DMS79 (cell line): Measurements from ENCODE around the gene C1D.

Source experiments
- DNase-seq: peaks from one replicate; lab custom pipeline; 2025; lab: John Stamatoyannopoulos, UW

C1D gene

GRCh38 chr2:68057658-68058396 is 5.0 kb downstream of the C1D start:
- no peak for DNase-seq

GRCh38 chr2:68052717-68053422 is 9.9 kb downstream of the C1D start:
- no peak for DNase-seq

GRCh38 chr2:68050353-68050752 is 12.5 kb downstream of the C1D start:
- no peak for DNase-seq

GRCh38 chr2:68046642-68047240 is 16.1 kb downstream of the C1D start:
- DNase-seq: no peak

- no peak for DNase-seq
Measured at GRCh38 chr2:68046224-68046623, 16.6 kb downstream of the C1D start.

GRCh38 chr2:68045342-68045741 is 17.5 kb downstream of the C1D start:
- DNase-seq: peak; percentile 6

GRCh38 chr2:68044099-68044498 is 18.7 kb downstream of the C1D start:
- no peak for DNase-seq

- no peak for DNase-seq
Measured at GRCh38 chr2:68043695-68044094, 19.1 kb downstream of the C1D start.

GRCh38 chr2:68043032-68043431 is 19.8 kb downstream of the C1D start:
- DNase-seq: no peak

GRCh38 chr2:68041704-68042245 is 21.0 kb downstream of the C1D start:
- DNase-seq: peak; percentile 86

- DNase-seq: no peak
Measured at GRCh38 chr2:68040078-68040477, 22.7 kb downstream of the C1D start.

- DNase-seq: no peak
Measured at GRCh38 chr2:68039317-68039716, 23.5 kb downstream of the C1D start.

- no peak for DNase-seq
Measured at GRCh38 chr2:68032702-68033101, 30.1 kb downstream of the C1D start.

- peak; percentile 30 for DNase-seq
Measured at GRCh38 chr2:68031542-68032160, 31.2 kb downstream of the C1D start.

- DNase-seq: no peak
Measured at GRCh38 chr2:68031043-68031442, 31.8 kb downstream of the C1D start.

- DNase-seq: no peak
Measured at GRCh38 chr2:68030529-68030928, 32.3 kb downstream of the C1D start.

GRCh38 chr2:68027959-68028358 is 34.8 kb downstream of the C1D start:
- no peak for DNase-seq

GRCh38 chr2:68024450-68024849 is 38.4 kb downstream of the C1D start:
- DNase-seq: no peak

GRCh38 chr2:68023904-68024303 is 38.9 kb downstream of the C1D start:
- no peak for DNase-seq

- no peak for DNase-seq
Measured at GRCh38 chr2:68018727-68019126, 44.1 kb downstream of the C1D start.

GRCh38 chr2:68009526-68009925 is 53.3 kb downstream of the C1D start:
- DNase-seq: no peak

- no peak for DNase-seq
Measured at GRCh38 chr2:68000170-68000825, 62.5 kb downstream of the C1D start.
